GM19035 (cell line): ENCODE results near the gene FGD3.

Experiments used
- ATAC-seq: cut with Tn5 transposase; IDR thresholded peaks from one replicate; pipeline ENCODE4 v1.9.1; 2021; ENCODE audit not compliant: unreplicated experiment

The FGD3 gene

GRCh38 chr9:93026640-93027039, 79.3 kb downstream of the FGD3 start:
- ATAC-seq: no peak

DNA sequence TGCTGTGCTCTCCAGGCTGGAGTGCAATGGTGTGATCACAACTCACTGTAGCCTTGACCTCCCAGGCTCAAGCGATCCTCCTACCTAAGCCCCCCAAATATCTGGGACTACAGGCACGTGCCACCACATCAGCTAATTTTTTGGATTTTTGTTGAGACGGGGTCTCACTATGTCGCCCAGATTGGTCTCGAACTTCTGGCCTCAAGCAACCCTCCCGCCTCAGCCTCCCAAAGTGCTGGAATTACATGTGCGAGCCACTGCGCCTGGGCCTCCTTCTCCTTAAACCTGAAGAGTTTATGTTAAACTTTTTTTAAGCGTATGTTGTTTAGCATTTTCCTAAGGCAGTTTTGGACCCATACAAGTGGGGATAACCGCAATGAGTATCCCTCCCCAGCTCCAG, 80.4 kb downstream of the FGD3 start:
- ATAC-seq: no peak

GRCh38 chr9:93028448-93029006, 81.2 kb downstream of the FGD3 start:
- ATAC-seq: no peak

- ATAC-seq: no peak
These were observed 83.6 kb downstream of the FGD3 start for GRCh38 chr9:93030642-93031628.

GRCh38 chr9:93031629-93032430, 84.5 kb downstream of the FGD3 start:
- no peak for ATAC-seq

DNA sequence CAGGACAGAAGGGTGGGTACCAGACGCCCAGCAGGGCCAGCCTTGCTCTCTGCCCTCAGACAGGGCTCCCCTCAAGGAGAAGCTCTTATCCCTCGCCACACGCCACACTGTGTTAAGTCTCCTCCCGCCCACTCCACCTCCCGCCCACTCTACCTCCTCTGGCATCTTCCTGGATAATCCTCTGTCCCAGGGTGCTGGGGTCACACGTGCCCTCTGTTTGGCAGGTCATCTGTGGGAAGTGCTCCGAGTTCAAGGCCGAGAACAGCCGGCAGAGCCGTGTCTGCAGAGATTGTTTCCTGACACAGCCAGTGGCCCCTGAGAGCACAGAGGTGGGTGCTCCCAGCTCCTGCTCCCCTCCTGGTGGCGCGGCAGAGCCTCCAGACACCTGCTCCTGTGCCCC, 85.2 kb downstream of the FGD3 start:
- ATAC-seq: no peak

DNA sequence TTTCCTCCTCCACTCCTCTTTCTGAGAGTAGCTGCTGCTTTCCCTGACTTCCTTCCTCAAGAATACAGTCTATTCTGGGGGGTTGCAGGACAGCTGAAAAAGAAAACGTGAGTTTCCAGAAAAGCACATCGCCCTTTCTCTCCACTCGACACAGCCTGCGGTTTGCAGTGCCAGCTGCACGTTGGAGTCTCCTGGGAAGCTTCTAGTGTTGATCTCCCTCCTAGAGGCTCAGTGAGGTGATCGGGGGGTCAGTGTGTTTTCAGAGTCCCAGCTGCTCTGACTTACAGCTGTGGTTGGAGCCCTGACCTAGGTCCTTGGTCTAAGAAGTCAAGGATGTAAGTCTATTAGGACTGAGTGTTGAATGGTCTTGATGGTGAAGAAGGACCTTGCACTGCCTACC, 86.2 kb downstream of the FGD3 start:
- no peak for ATAC-seq

DNA sequence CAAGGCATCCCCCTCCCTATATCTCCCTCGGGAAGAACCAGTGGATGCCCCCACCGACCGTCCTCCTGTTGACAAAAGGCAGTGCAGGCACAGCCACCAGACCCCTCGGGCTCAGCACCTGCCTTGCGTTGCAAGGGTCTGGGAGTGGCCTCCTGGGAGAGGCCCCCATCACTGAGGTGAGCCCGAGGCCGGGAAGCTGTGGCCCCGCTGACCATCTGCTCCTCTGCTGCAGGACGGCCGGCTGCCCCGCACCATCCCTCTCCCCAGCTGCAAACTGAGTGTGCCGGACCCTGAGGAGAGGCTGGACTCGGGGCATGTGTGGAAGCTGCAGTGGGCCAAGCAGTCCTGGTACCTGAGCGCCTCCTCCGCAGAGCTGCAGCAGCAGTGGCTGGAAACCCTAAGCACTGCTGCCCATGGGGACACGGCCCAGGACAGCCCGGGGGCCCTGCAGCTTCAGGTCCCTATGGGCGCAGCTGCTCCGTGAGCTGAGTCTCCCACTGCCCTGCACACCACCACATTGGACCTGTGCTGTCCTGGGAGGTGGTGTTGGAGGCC, 87.9 kb downstream of the FGD3 start:
- no peak for ATAC-seq

- ATAC-seq: no peak
These were observed 88.6 kb downstream of the FGD3 start for GRCh38 chr9:93035821-93036351.

GRCh38 chr9:93036887-93037475, 89.7 kb downstream of the FGD3 start:
- no peak for ATAC-seq

DNA sequence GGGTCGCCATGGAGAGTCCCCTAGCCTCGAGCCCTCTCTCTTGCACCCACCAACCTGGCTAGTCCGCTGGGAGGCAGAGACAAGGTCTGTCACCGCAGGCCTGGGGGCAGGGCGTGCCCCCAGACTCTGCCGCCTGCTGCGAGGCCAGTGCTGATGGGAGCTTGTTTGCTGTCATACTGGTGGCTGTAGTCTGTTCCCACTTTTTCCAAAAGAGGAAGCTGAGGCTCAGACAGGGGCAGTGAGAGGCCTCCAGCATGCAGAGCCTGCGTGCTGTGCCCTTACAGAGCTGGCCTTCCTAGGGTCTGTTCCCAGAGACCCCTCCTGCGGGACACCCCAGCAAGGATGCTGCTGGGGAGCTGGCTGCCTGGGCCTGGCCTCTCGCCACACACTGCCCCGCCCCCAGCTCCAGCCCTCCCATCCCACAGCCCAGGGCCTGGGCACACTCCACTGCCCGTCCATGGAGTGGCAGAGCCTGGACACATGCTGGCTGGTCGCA, 90.2 kb downstream of the FGD3 start:
- ATAC-seq: no peak

DNA sequence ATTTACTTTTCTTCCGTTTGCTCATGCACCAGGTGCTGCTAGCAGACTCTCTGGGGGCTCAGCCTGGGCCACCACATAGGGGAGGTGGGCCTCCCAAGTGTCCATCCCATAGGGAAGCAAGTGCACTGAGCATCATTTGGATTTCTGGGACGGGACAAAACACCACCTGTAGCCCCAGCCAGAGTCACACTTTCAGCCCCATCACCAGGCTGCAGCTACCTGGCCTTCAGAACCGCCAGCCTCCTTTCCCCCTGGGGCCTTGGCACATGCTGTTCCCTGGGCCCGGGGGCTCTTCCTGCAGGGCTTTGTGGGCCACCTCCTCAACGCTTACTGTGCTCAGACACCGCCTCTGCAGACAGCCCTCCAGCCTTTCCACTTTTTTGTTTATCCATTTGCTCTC, 91.6 kb downstream of the FGD3 start:
- ATAC-seq: no peak

- ATAC-seq: no peak
These were observed 92.1 kb downstream of the FGD3 start for GRCh38 chr9:93039456-93039855.

GRCh38 chr9:93039976-93040375, 92.7 kb downstream of the FGD3 start:
- no peak for ATAC-seq

DNA sequence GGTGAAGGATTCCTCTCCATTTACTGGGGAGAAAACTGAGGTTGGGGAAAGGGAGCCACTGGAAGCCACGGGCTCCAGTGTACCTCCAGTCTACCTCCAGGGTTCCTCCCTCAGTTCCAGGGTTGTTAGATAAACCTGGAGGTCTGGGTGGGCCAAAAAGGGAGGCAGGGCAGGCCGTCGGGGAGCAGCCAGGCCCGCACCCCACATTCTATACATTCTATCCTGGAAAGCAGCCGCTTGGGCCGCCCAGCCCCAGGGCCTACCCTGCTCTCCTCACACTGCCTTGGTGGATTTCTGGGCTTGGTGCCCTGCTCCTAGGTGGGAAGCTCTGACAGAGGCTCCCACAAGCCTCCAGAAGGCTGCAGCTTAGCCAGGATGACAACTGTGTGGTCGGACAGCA, 93.1 kb downstream of the FGD3 start:
- no peak for ATAC-seq

DNA sequence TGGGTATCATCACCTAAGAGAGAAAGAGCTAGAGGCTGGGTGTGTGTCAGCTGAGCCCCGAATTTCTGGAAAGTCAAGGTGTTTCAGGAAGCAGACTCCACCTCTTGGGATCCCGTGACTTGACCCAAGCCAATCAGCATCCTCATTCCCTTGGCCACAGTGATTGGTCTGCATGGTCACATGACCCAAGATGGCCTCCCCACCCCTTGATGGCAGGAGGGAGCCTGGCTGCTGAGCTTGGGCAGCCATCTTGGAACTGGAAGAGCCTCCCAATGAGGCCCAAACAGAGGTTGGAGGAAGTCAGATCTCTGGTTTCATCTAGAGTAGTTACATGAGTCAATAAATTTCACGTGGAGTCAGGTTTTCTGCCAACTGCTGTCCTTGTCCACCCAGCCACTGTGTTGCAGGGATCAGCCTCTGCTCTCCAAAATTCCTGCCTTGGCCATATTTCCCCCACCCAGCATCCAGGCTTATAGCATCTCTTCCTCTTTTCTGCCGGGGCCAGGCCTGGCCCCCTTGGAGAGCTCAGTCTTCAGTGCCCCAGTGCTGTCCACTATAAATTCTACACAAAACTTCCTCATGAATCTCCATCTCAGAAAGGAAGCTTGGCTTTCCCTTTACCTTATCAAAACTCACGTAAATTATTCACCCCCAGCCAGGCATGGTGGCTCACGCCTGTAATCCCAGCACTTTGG, 93.9 kb downstream of the FGD3 start:
- no peak for ATAC-seq

DNA sequence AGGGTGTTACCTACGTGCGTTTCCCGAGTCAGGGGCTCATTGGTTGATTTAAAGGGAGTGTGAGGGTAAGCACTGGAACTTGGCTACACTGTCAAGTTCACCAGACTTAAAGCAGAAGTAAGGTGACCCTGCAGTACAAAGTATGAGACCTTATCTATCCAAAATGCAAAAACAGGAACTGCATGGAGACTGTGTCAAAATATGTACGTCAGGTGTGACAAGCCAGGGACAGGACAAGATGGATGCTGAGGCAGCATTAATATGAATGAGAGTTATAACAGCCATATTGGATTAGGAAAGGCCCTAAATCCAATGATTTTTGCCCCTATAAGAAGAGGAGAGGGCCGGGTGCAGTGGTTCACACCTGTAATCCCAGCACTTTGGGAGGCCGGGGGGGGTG, 95.8 kb downstream of the FGD3 start:
- ATAC-seq: no peak

DNA sequence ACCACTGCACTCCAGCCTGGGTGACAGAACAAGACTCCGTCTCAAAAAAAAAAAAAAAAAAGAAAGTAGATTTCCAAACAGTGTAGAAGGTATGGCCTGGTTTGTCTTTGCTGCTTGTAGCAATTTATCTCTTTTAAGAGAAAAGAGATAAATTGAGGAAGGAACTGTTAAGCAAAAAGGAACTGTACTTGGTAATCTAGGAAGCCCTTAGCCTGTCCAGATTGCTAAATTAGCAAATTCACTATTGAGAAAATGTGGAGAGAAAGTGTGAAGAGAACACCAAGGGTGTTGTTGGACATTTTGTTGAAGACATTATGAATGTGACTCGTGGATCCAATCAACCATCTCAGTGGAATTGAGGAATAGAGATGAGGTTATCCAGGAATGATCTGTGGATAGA, 98.2 kb downstream of the FGD3 start:
- ATAC-seq: no peak

DNA sequence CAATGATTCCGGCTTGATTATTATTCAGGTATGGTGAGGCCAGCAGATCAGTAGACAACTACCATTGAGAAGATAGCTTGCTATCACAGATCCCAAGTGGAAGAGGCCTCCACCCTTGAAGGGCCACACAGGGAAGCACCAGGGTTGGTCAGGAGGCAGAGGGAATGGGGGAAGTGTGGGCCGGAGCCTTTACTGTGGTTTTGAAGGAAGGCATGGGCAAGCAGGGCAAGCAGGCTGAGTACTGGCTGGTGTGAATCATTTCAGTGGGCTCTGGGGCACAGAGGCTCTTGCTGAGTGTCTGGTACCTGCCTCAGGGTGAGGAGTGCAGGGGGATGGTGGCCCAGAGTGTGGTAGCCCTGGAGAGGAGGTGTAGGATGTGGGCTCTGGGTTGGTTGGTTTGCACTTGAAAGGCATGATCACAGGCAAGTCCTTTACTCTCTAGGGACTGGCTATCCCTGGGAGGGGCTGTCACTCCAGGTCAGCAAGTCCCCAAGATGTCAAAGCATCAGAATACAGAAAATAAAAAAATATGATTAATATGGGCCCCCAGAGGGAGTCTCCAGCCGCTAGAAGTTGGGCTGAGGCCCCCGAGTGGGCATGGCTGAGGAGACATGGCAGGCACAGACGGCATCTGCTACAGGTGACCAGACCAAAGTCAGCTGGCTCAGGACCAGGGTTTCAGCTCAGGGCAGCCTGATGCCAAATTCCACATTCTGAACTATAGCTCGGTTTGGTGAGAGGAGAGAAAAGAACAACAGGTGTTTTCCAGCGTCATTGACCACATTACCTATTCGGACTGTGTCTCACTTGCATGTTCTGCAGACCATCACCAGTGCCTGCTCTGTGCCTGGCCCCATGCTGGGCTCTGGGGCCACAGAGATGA, 101.5 kb downstream of the FGD3 start:
- no peak for ATAC-seq
